Activated CD8-positive, alpha-beta T cell treated with anti-CD3 and anti-CD28 coated beads for 36 hours (primary cell): ENCODE measurements around the gene MCF2L. TPM values are rescaled to one million over a fixed set of nuclear protein-coding genes. Genes with fewer than 3 reads are reported as not detected.

Experiments used
- ATAC-seq: fragments of 200-7000 bp; cut with Tn5 transposase; one replicate; pipeline ENCODE4 v1.10.0; 2021; ENCODE audit warnings: mild to moderate bottlenecking, moderate library complexity
- CTCF ChIA-PET: fragments of 350-600 bp; sonication (Branson Sonifier 250); formaldehyde crosslinking; loops from one replicate; lab custom pipeline; 2021; ENCODE audit warnings: antibody characterized with exemption; lab: Charles Lee
- POLR2A ChIA-PET: fragments of 350-600 bp; sonication (Branson Sonifier 250); formaldehyde crosslinking; loops from one replicate; lab custom pipeline; 2021; ENCODE audit warnings: antibody characterized with exemption; lab: Charles Lee
- DNase-seq: peaks from one replicate; pipeline ENCODE4 v3.0.0-alpha.2; 2020
- H3K27ac Mint-ChIP-seq: one replicate; pipeline ENCODE4 v1.8.0; 2021; ENCODE audit warnings: mild to moderate bottlenecking, mixed read lengths
- H3K27me3 Mint-ChIP-seq: one replicate; pipeline ENCODE4 v1.8.0; 2021; ENCODE audit warnings: mixed read lengths
- H3K36me3 Mint-ChIP-seq: one replicate; pipeline ENCODE4 v1.8.0; 2021; ENCODE audit warnings: low read depth, mixed read lengths
- H3K4me1 Mint-ChIP-seq: one replicate; pipeline ENCODE4 v1.8.0; 2021; ENCODE audit warnings: low read depth, mixed read lengths
- H3K4me3 Mint-ChIP-seq: one replicate; pipeline ENCODE4 v1.8.0; 2021; ENCODE audit warnings: mild to moderate bottlenecking, moderate library complexity, mixed read lengths
- H3K9me3 Mint-ChIP-seq: one replicate; pipeline ENCODE4 v1.8.0; 2021; ENCODE audit warnings: mixed read lengths
- CTCF ChIP-seq: fragments of 200-600 bp; IDR thresholded peaks from one replicate; pipeline ENCODE4 v1.8.0; 2022; ENCODE audit warnings: antibody characterized with exemption, mild to moderate bottlenecking
- intact Hi-C: fragments of 100-400 bp; cut with micrococcal nuclease; formaldehyde crosslinking; loops from one replicate; pipeline ENCODE4 v1.10.0; 2022
- total RNA-seq, 2 experiments: library from RNA; stranded (reverse); gene quantifications; one replicate each; pipeline ENCODE4 v1.2.3, GENCODE V29; 2021

Gene MCF2L
- total RNA-seq, 2 experiments from 2014 or later, result 7.6 to 8.9 TPM

GRCh38 chr13:112985803-112986408, 16.9 kb downstream of the MCF2L start:
- ATAC-seq (no peak), DNase-seq (no peak)
- no peak for TF ChIP-seq CTCF
- no peak overlapping the region for H3K27ac Mint-ChIP-seq
- H3K4me1 Mint-ChIP-seq, result no peaks in the 10 kb centered on the region
- no peak overlapping the region for H3K4me3 Mint-ChIP-seq
- intact Hi-C loops, result no loop called here
- CTCF ChIA-PET, result interaction anchor here (1.1 to 1.2 kb wide), 2 partner anchors 43 to 318 kb away, joined by 3 read pairs; no protein-coding TSS in a partner anchor
- no peaks in the 10 kb centered on the region for H3K36me3 Mint-ChIP-seq
- POLR2A ChIA-PET, result no interaction called here
- no peaks in the 10 kb centered on the region for H3K27me3 Mint-ChIP-seq
- no peaks in the 10 kb centered on the region for H3K9me3 Mint-ChIP-seq

- no peak for ATAC-seq
- TF ChIP-seq CTCF, result no peak
Measured at GRCh38 chr13:112986470-112986869, 17.5 kb downstream of the MCF2L start.

GRCh38 chr13:112986946-112987681, 18.1 kb downstream of the MCF2L start:
- POLR2A ChIA-PET, result no interaction called here
- Mint-ChIP-seq H3K27ac (no peak overlapping the region), H3K4me1 (no peaks in the 10 kb centered on the region), H3K9me3 (no peaks in the 10 kb centered on the region), H3K4me3 (no peak overlapping the region), H3K36me3 (no peaks in the 10 kb centered on the region), H3K27me3 (no peaks in the 10 kb centered on the region)
- ATAC-seq (no peak), DNase-seq (no peak)
- TF ChIP-seq CTCF, result no peak
- CTCF ChIA-PET, result no interaction called here
- intact Hi-C loops, result no loop called here

More at GRCh38 chr13:112986470-112986869, 17.5 kb downstream of the MCF2L start:
- no peak for DNase-seq
- no peaks in the 10 kb centered on the region for H3K4me1 Mint-ChIP-seq
- ChIA-PET CTCF (no interaction called here), POLR2A (no interaction called here)
- H3K4me3 Mint-ChIP-seq, result no peak overlapping the region
- no peak overlapping the region for H3K27ac Mint-ChIP-seq
- H3K9me3 Mint-ChIP-seq, result no peaks in the 10 kb centered on the region
- H3K36me3 Mint-ChIP-seq, result no peaks in the 10 kb centered on the region
- H3K27me3 Mint-ChIP-seq, result no peaks in the 10 kb centered on the region
- intact Hi-C loops, result no loop called here

GRCh38 chr13:112987682-112988024, 18.6 kb downstream of the MCF2L start:
- no peaks in the 10 kb centered on the region for H3K27me3 Mint-ChIP-seq
- no peak overlapping the region for H3K4me3 Mint-ChIP-seq
- H3K4me1 Mint-ChIP-seq, result no peaks in the 10 kb centered on the region

More at GRCh38 chr13:112987682-112988024, 18.6 kb downstream of the MCF2L start:
- intact Hi-C loops, result no loop called here
- DNase-seq, result no peak
- Mint-ChIP-seq H3K27ac (no peak overlapping the region), H3K9me3 (no peaks in the 10 kb centered on the region), H3K36me3 (no peaks in the 10 kb centered on the region)
- POLR2A ChIA-PET, result no interaction called here
- ATAC-seq, result no peak
- TF ChIP-seq CTCF, result no peak
- CTCF ChIA-PET, result no interaction called here
